H9 (cell line): ENCODE data around the gene BDH1. TPM values are rescaled to one million over a fixed set of nuclear protein-coding genes. Genes with fewer than 3 reads are reported as not detected.

Source experiments
- DNase-seq: peaks from one replicate; pipeline ENCODE4 v3.0.0-alpha.2; 2017
- H2AFZ ChIP-seq: one replicate; pipeline ENCODE4 v1.6.1; 2013; ENCODE audit warnings: mild to moderate bottlenecking, low read length, control low read depth, moderate library complexity
- H2AK5ac ChIP-seq: 2 replicates; pipeline ENCODE4 v1.6.1; 2013; ENCODE audit warnings: low read length, control low read depth, mixed read lengths; ENCODE audit not compliant: insufficient read length
- H2BK120ac ChIP-seq: one replicate; pipeline ENCODE4 v1.6.1; 2013; ENCODE audit warnings: low read depth, mild to moderate bottlenecking, low read length, control low read depth, inconsistent platforms; ENCODE audit not compliant: poor library complexity, severe bottlenecking
- H2BK12ac ChIP-seq: 2 replicates; pipeline ENCODE4 v1.6.1; 2013; ENCODE audit warnings: low read length, control low read depth, mixed read lengths, low read depth; ENCODE audit not compliant: insufficient read length
- H2BK15ac ChIP-seq: 2 replicates; pipeline ENCODE4 v1.6.1; 2013; ENCODE audit warnings: low read depth, low read length, control low read depth
- H2BK20ac ChIP-seq: one replicate; pipeline ENCODE4 v1.6.1; 2013; ENCODE audit warnings: low read depth, mild to moderate bottlenecking, low read length, control low read depth, inconsistent platforms; ENCODE audit not compliant: poor library complexity, severe bottlenecking
- H2BK5ac ChIP-seq: 2 replicates; pipeline ENCODE4 v1.6.1; 2013; ENCODE audit warnings: low read length, control low read depth, mixed read lengths; ENCODE audit not compliant: insufficient read length
- H3K14ac ChIP-seq: 2 replicates; pipeline ENCODE4 v1.6.1; 2013; ENCODE audit warnings: low read length, control low read depth; ENCODE audit not compliant: insufficient read depth
- H3K18ac ChIP-seq: 2 replicates; pipeline ENCODE4 v1.6.1; 2013; ENCODE audit warnings: low read depth, mild to moderate bottlenecking, mixed read lengths, low read length, control low read depth; ENCODE audit not compliant: insufficient read length
- H3K23ac ChIP-seq: 2 replicates; pipeline ENCODE4 v1.6.1; 2013; ENCODE audit warnings: low read length, control low read depth, mixed read lengths, low read depth; ENCODE audit not compliant: insufficient read length
- H3K23me2 ChIP-seq: 2 replicates; pipeline ENCODE4 v1.6.1; 2013; ENCODE audit warnings: low read depth, mild to moderate bottlenecking, mixed read lengths, low read length, control low read depth; ENCODE audit not compliant: insufficient read length, poor library complexity, severe bottlenecking
- H3K27ac ChIP-seq: 2 replicates; pipeline ENCODE4 v1.5.1; 2013; ENCODE audit warnings: low read length, control low read depth, mixed read lengths, low read depth; ENCODE audit not compliant: insufficient read length
- H3K27me3 ChIP-seq: 2 replicates; pipeline ENCODE4 v1.6.1; 2013; ENCODE audit warnings: low read length, control low read depth, inconsistent platforms; ENCODE audit not compliant: insufficient read depth
- H3K4ac ChIP-seq: 2 replicates; pipeline ENCODE4 v1.6.1; 2013; ENCODE audit warnings: low read depth, mild to moderate bottlenecking, control low read depth, inconsistent platforms, low read length, moderate library complexity
- H3K4me1 ChIP-seq: 2 replicates; pipeline ENCODE4 v1.6.1; 2013; ENCODE audit warnings: low read length, control low read depth, inconsistent platforms; ENCODE audit not compliant: insufficient read depth
- H3K4me2 ChIP-seq: 2 replicates; pipeline ENCODE4 v1.6.1; 2013; ENCODE audit warnings: low read length, control low read depth, mixed read lengths; ENCODE audit not compliant: insufficient read length, insufficient read depth
- H3K56ac ChIP-seq: 2 replicates; pipeline ENCODE4 v1.6.1; 2013; ENCODE audit warnings: low read depth, mild to moderate bottlenecking, mixed read lengths, low read length, control low read depth; ENCODE audit not compliant: insufficient read length
- H3K79me1 ChIP-seq: 2 replicates; pipeline ENCODE4 v1.6.1; 2013; ENCODE audit warnings: low read depth, mild to moderate bottlenecking, moderate library complexity, low read length, control low read depth, inconsistent platforms; ENCODE audit not compliant: insufficient read depth, poor library complexity, severe bottlenecking
- H3K79me2 ChIP-seq: 2 replicates; pipeline ENCODE4 v1.6.1; 2013; ENCODE audit warnings: low read length, control low read depth, inconsistent platforms; ENCODE audit not compliant: insufficient read depth
- H3K9ac ChIP-seq: 2 replicates; pipeline ENCODE4 v1.6.1; 2013; ENCODE audit warnings: low read length, control low read depth, mixed read lengths; ENCODE audit not compliant: insufficient read length; ENCODE audit errors: extremely low read depth
- H3K9me3 ChIP-seq: one replicate; pipeline ENCODE4 v1.6.1; 2013; ENCODE audit warnings: low read depth, low read length, inconsistent platforms; ENCODE audit not compliant: control insufficient read depth
- H3T11ph ChIP-seq: one replicate; pipeline ENCODE4 v1.6.1; 2013; ENCODE audit warnings: mild to moderate bottlenecking, low read length, control low read depth, inconsistent platforms
- H4K20me1 ChIP-seq: one replicate; pipeline ENCODE4 v1.6.1; 2013; ENCODE audit not compliant: control insufficient read depth, insufficient read length, insufficient read depth
- H4K5ac ChIP-seq: 2 replicates; pipeline ENCODE4 v1.6.1; 2013; ENCODE audit warnings: low read depth, mild to moderate bottlenecking, mixed read lengths, low read length, control low read depth; ENCODE audit not compliant: insufficient read length
- H4K8ac ChIP-seq: replicated peaks from 2 replicates; pipeline ENCODE4 v1.6.1; 2013; ENCODE audit warnings: low read length, control low read depth, mixed read lengths, low read depth; ENCODE audit not compliant: insufficient read length
- H4K91ac ChIP-seq: 2 replicates; pipeline ENCODE4 v1.6.1; 2013; ENCODE audit warnings: low read depth, mild to moderate bottlenecking, moderate library complexity, mixed read lengths, low read length, control low read depth; ENCODE audit not compliant: insufficient read length
- H3K27ac Mint-ChIP-seq, 3 experiments: 2 replicates in 2 of 3; 3 replicates in 1 of 3; pipeline ENCODE4 v1.8.0; 2020 to 2021; ENCODE audit warnings: mixed read lengths in 3 of 3, mild to moderate bottlenecking in 1 of 3, moderate library complexity in 1 of 3
- H3K27me3 Mint-ChIP-seq: 2 replicates; pipeline ENCODE4 v1.8.0; 2021; ENCODE audit warnings: low read depth, mild to moderate bottlenecking, moderate library complexity, mixed read lengths
- H3K36me3 Mint-ChIP-seq, 3 experiments: 2 replicates in 2 of 3; 3 replicates in 1 of 3; pipeline ENCODE4 v1.8.0; 2020 to 2021; ENCODE audit warnings: low read depth in 3 of 3, mixed read lengths in 3 of 3; ENCODE audit not compliant: insufficient read depth in 1 of 3
- H3K4me1 Mint-ChIP-seq, 2 experiments: 2 replicates each; pipeline ENCODE4 v1.8.0; 2020; ENCODE audit warnings: mixed read lengths in 2 of 2
- H3K4me3 Mint-ChIP-seq, 2 experiments: 2 replicates in 1 of 2; 3 replicates in 1 of 2; pipeline ENCODE4 v1.8.0; 2020 to 2021; ENCODE audit warnings: mild to moderate bottlenecking in 2 of 2, mixed read lengths in 2 of 2, moderate library complexity in 1 of 2
- H3K9me3 Mint-ChIP-seq, 2 experiments: 2 replicates in 1 of 2; 3 replicates in 1 of 2; pipeline ENCODE4 v1.8.0; 2020; ENCODE audit warnings: mild to moderate bottlenecking in 2 of 2, mixed read lengths in 2 of 2, moderate library complexity in 1 of 2
- CTCF ChIP-seq: fragments of 200-600 bp; sonication (generic); conservative IDR thresholded peaks from 3 replicates; pipeline ENCODE4 v1.8.0; 2021; ENCODE audit warnings: antibody characterized with exemption, mild to moderate bottlenecking
- WGBS: extraction: QIAGEN DNeasy Blood & Tissue Kit; methylation state at CpG from one replicate; pipeline ENCODE4 v1.1.7; 2013; ENCODE audit warnings: missing lambda C conversion rate, low lambda C conversion rate, mixed read lengths; ENCODE audit not compliant: insufficient read length; ENCODE audit errors: extremely low coverage; 5-methylcytosine and 5-hydroxymethylcytosine counted together
- total RNA-seq: library from RNA; stranded (reverse); gene quantifications from 2 replicates; pipeline ENCODE4 v1.2.1, GENCODE V29; 2021

BDH1 gene
- total RNA-seq, 1 experiment from 2014 or later = 23.8 TPM

- Histone ChIP-seq H4K20me1 (no peaks in the 10 kb centered on the region), H3K27me3 (no peaks in the 10 kb centered on the region), H4K91ac (no peak overlapping the region), H3K14ac (no peak overlapping the region), H2BK20ac (no peak overlapping the region), H3K27ac (no peak overlapping the region), H3K4me1 (no peaks in the 10 kb centered on the region; the same call in 1 of the 2 replicates), H2AFZ (no peak overlapping the region), H4K8ac (no peak overlapping the region), H2BK120ac (no peak overlapping the region), H3K18ac (no peak overlapping the region), H3K9me3 (no peaks in the 10 kb centered on the region), H2AK5ac (no peak overlapping the region), H2BK15ac (no peak overlapping the region), H4K5ac (no peak overlapping the region), H3K79me1 (no peaks in the 10 kb centered on the region), H3K23ac (no peak overlapping the region), H3K4ac (no peak overlapping the region), H3K79me2 (no peaks in the 10 kb centered on the region), H2BK12ac (no peak overlapping the region), H2BK5ac (no peak overlapping the region), H3K4me2 (no peak overlapping the region), H3K9ac (no peak overlapping the region), H3T11ph (no peak overlapping the region), H3K56ac (no peak overlapping the region), H3K23me2 (no peaks in the 10 kb centered on the region)
- Mint-ChIP-seq H3K4me1 (peaks cover 49 to 52% of the 10 kb centered on the region in 2 experiments), H3K9me3 (no peaks in the 10 kb centered on the region), H3K27me3 (peaks cover 8% of the 10 kb centered on the region), H3K4me3 (no peak overlapping the region), H3K36me3 (no peaks in the 10 kb centered on the region; a peak in 1 of 7 replicates), H3K27ac (no peak overlapping the region)
- no peak for TF ChIP-seq CTCF
- WGBS = no CpG with 5 or more reads among the region's 5 CpGs
- DNase-seq = no peak
Observed at GRCh38 chr3:197468866-197469382, 86.8 kb downstream of the BDH1 start.
